CD1c-positive myeloid dendritic cell (primary cell): Measurements from ENCODE around the gene ACAD9.

Experiments used
- DNase-seq: peaks from one replicate; pipeline ENCODE4 v3.0.0-alpha.2; 2016; ENCODE audit errors: extremely low spot score

Gene ACAD9

DNA sequence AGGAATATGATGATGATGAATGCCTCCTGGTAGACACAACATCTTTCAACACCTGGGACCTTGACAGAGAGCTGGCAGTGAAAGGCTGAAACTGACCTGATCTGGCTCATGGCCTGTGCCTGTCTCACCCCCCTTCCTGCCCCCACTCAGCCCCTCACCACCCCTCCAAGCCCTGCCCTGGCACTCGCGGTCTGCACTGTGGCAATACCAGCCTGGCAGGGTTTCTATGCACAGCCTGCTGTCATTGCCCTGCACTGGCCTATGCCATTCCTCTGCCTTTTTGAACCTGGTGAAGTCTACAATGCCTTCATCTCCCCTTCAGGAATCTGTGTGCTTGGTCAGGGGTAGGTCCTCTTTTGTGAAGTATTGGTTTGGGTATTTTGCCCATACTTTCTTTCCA is 56.5 kb downstream of the ACAD9 start:
- DNase-seq: no peak

DNA sequence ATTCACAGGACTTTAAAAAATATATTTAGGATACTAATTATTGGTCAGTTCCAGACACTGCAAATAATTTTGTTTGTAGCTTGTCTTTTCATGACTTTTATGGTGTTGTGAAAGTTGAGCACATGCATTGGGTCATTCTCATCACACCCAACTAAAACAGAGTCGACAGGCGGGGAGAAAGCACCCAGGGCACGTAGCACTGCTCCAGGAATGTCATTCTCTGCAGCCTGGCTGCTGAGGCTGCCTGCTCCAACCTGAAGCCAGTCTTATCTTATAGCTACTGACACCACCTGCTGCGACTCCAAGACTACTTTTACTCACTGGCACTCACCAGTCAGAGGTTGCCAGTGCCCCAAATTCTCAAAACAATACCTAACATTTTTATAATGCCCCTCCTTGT is 56.9 kb downstream of the ACAD9 start:
- DNase-seq: no peak

DNA sequence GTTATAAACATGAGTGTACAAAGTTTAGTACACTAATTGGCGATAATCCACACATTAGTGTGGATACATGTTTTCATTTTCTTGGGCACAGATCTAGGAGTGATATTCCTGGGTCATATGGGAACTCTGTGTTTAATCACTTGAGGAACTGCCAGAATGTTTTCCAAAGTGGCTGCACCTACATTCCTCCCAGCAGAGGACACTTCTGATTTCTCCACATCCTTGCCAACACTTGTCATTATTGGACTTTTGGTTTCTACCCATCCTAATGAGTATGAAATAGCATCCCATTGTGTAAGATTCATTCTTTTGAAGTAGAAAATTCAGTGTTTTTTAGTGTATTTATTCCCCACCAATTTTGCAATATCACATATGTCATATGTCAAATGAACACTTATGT is 60.8 kb downstream of the ACAD9 start:
- DNase-seq: no peak

DNA sequence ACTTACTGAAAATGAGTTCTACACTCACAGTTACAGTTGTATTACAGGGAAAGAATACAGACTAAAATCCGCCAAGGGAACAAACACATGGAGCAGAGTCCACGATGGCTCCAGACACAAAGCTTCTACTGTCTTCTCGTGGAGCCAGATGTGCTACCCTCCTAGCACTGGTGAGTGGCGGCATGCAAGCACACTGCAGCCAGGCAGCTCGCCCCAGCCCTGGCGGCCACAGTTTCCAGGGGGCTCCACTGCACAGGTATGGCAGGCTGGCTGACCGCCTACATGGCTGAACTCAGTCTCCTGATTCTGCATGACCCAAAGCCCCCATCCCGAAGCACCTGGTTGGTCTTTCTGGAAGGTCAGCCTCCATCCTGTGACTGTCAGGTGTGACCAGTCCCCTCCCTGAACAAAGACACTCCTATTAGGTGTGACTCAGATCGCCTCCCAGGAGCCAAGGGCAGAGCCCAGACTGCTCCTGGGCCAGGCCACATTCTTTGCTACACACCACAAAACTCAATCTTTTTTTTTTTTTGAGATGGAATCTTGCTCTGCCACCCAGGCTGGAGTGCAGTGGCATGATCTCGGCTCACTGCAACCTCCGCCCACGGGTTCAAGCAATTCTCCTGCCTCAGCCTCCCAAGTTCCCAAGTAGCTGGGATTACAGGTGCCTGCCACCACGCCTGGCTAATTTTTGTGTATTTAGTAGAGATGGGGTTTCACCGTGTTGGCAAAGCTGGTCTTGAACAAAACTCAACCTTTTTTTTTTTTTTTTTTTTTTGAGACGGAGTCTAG is 62.9 kb downstream of the ACAD9 start:
- DNase-seq: no peak

DNA sequence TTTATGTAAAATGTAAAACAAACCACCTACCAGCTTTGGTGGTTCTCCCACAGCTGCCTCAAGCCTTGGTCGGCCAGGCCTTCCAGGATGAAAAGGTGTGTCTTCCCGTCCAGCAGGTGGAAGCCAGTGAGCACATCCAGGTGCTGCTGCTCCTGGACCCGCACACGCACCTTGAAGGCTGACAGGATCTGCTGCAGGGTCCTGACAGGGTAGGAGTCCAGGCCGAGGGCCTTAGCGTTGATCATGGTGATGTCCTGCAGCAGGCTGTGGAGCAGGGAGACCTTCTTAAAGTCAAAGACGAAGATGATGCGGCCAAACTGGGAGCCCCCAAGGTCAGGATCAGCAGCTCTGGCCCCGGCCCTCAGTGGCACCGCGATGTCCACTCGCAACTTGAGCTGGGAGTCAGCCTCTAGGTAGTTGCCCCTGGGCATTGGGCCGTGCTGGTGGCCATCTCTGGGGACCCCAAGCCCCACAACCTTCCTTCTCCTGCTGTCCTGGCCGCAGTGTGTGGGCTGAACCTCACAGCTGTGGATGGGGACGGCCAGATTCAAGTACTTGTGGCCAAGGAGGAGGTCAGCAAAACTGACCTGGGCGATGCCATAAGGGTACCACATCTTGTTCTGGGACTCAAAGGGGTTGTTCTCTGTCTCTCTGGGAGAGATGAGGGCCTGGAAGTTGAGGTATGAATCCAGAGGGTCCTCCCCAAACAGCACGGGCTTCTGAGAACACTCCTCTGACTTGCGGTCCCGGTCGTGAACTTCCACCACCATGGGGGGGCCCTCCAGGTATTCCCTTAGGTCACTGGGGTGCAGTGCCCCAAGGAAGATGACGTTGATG is 65.8 kb downstream of the ACAD9 start:
- no peak for DNase-seq

DNA sequence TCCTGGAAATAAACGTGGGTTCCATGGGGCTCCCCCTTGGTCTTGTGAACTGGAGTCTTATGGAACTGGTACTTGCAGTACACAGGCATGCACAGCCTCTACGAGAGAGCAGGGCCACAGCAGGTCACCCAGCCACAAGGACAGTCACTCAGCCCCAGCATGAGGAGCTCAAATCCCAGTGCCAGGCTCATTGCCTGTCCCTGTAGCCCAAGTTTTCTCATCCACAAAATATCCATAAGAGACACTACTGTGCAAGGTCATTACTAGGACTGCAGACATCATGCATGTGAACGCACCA is 66.4 kb downstream of the ACAD9 start:
- DNase-seq: no peak

DNA sequence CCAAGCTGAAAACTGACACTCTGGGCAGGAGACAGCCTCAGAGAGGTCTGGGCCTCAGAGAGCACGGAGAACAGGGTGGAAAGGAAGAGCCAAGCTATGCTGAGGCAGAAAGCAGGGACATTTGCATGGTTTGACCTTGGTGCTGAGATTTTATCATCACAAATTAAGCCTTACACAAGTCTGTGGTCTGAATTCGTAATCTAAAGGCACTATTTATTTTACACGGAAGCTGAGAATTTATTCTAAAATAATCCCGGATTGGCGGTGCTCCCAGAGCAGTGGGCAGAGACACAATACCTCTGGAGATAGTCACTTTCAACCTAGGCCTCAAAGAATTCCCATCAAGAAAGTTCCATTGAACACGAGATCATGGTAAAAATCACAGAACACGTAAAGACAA is 67.0 kb downstream of the ACAD9 start:
- DNase-seq: no peak

DNA sequence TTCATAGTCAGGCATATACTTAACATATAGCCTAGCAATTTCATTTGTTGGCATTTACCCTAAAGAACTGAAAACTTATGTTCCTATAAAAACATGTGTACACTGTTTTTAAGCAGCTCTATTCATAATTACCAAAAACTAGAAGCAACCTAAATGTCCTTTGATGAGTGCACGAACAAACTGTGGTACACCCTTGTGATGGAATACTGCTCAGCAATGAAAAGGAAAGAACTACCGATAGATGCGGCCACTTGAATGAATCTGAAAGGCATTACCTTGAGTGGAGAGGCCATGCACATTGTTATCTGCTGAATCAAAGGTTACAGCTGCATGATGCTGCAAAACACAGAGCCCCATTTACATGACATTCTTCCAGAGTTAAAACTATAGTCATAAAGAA is 69.7 kb downstream of the ACAD9 start:
- DNase-seq: no peak

DNA sequence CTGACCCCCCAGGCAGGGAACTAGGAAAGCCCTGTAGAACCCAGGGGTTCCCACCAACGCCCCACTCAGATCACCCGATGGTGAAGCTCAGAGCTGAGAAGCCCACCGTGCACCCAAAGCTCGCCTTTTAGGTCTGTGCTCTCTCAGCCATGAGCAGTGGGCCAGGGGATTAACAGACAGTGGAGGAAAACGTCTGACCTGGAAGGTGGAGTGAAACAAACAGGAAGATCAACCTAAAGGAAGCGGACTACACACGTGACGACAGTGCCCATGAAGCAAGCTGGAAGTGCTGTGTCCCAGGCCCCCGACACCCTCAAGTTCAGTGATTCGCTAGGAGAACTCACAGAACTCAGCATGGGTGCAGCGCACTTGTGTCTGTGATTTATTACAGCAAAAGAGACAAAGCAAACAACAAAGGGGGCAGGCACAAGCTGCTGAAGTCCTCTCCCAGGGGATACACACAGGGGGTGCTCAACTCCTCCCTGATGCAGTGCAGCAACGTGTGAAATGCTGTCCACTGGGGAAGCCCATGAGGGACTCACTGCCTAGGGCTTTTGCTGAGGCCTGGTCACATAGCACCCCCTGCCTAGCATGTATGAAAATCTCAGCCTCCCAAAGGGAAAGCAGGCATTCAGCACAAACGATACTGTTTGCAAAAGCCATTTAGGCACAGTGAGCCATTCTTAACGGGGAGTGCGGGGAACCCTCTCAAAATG is 71.0 kb downstream of the ACAD9 start:
- no peak for DNase-seq

DNA sequence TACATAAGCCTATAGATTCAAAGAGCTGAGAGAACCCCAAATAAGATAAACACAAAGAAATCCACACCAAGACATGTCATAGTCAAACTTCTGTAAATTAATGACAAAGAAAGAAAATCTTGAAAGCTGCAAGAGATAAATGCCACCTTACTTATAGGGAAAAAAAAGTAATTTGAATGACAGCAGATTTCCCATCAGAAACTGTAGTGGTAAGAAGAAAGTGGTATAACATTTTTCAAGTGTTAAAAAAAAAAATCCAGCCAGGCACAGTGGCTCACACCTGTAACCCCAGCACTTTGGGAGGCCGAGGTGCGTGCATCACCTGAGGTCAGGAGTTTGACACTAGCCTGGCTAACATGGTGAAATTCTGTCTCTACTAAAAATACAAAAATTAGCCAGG is 77.0 kb downstream of the ACAD9 start:
- no peak for DNase-seq
